IMR-90 (cell line): Measurements from ENCODE around the gene H6PD. TPM values are rescaled to one million over a fixed set of nuclear protein-coding genes. Genes with fewer than 3 reads are reported as not detected.
A peak's percentile ranks its signal among the peaks of the same experiment; 100 is the strongest.

Experiments used
- ATAC-seq: fragments of 200-7000 bp; cut with Tn5 transposase; 2 replicates; pipeline ENCODE4 v1.9.1; 2020; ENCODE audit warnings: low read depth, mild to moderate bottlenecking, moderate library complexity
- BruUV-seq: library from RNA; stranded (reverse); fragments of 400-500 nt; replicated peaks from 2 replicates; lab custom pipeline; 2021; lab: Mats Ljungman, UMichigan
- CTCF ChIA-PET: fragments of 300-600 bp; formaldehyde crosslinking; extraction: SDS; loops from one replicate; lab custom pipeline; 2021; ENCODE audit warnings: antibody characterized with exemption; lab: Yijun Ruan, JAX
- POLR2A ChIA-PET: fragments of 300-600 bp; sonication (Branson Sonifier 250); formaldehyde crosslinking; loops from one replicate; lab custom pipeline; 2022; ENCODE audit warnings: antibody characterized with exemption; ENCODE audit not compliant: unreplicated experiment; lab: Charles Lee
- DNase-seq: peaks from one replicate; pipeline ENCODE4 v3.0.0; 2013
- H2AFZ ChIP-seq: replicated peaks from 2 replicates; pipeline ENCODE3; 2013; ENCODE audit warnings: low read length, mild to moderate bottlenecking; ENCODE audit not compliant: poor library complexity
- H2AK5ac ChIP-seq: 2 replicates; pipeline ENCODE4 v1.6.1; 2013; ENCODE audit warnings: low read depth, low read length, inconsistent platforms
- H2AK9ac ChIP-seq: replicated peaks from 2 replicates; pipeline ENCODE3; 2013; ENCODE audit warnings: mild to moderate bottlenecking, low read depth, low read length, moderate library complexity; ENCODE audit not compliant: poor library complexity
- H2BK120ac ChIP-seq: 2 replicates; pipeline ENCODE4 v1.6.1; 2013; ENCODE audit warnings: low read depth, low read length, inconsistent platforms
- H2BK15ac ChIP-seq: 3 replicates; pipeline ENCODE4 v1.6.1; 2013; ENCODE audit warnings: low read depth, low read length, inconsistent platforms
- H2BK20ac ChIP-seq: 2 replicates; pipeline ENCODE4 v1.6.1; 2013; ENCODE audit warnings: low read depth, mild to moderate bottlenecking, inconsistent platforms, low read length, moderate library complexity
- H2BK5ac ChIP-seq: 2 replicates; pipeline ENCODE4 v1.6.1; 2013; ENCODE audit warnings: mild to moderate bottlenecking, low read depth, low read length, inconsistent platforms; ENCODE audit not compliant: poor library complexity, severe bottlenecking
- H3K14ac ChIP-seq: replicated peaks from 2 replicates; pipeline ENCODE4 v1.6.1; 2013; ENCODE audit warnings: low read depth, low read length, inconsistent platforms
- H3K18ac ChIP-seq: 2 replicates; pipeline ENCODE4 v1.6.1; 2013; ENCODE audit warnings: low read depth, low read length, control low read depth
- H3K23ac ChIP-seq: 2 replicates; pipeline ENCODE4 v1.6.1; 2013; ENCODE audit warnings: low read depth, low read length, inconsistent platforms
- H3K27ac ChIP-seq: 2 replicates; pipeline ENCODE4 v1.5.1; 2013; ENCODE audit warnings: mild to moderate bottlenecking, control low read depth, low read length; ENCODE audit not compliant: insufficient read depth
- H3K27me3 ChIP-seq: 2 replicates; pipeline ENCODE4 v1.6.1; 2013; ENCODE audit warnings: low read length; ENCODE audit not compliant: control insufficient read depth, insufficient read depth
- H3K36me3 ChIP-seq: 2 replicates; pipeline ENCODE4 v1.6.1; 2013; ENCODE audit warnings: low read length, mixed read lengths; ENCODE audit not compliant: control insufficient read depth, insufficient read depth
- H3K4ac ChIP-seq: 2 replicates; pipeline ENCODE4 v1.6.1; 2013; ENCODE audit warnings: low read depth, low read length, inconsistent platforms
- H3K4me1 ChIP-seq: 2 replicates; pipeline ENCODE4 v1.6.1; 2013; ENCODE audit warnings: low read length, mixed read lengths; ENCODE audit not compliant: control insufficient read depth, insufficient read depth
- H3K4me2 ChIP-seq: 2 replicates; pipeline ENCODE4 v1.6.1; 2013; ENCODE audit warnings: low read depth, mild to moderate bottlenecking, control low read depth, low read length, moderate library complexity
- H3K4me3 ChIP-seq: 2 replicates; pipeline ENCODE4 v1.5.1; 2013; ENCODE audit warnings: low read depth, mild to moderate bottlenecking, control low read depth, low read length, moderate library complexity; ENCODE audit not compliant: insufficient read depth
- H3K56ac ChIP-seq: 2 replicates; pipeline ENCODE4 v1.6.1; 2013; ENCODE audit warnings: low read length, inconsistent platforms; ENCODE audit not compliant: insufficient read depth; ENCODE audit errors: extremely low read depth
- H3K79me1 ChIP-seq, 2 experiments: 2 replicates each; pipeline ENCODE4 v1.6.1; 2013; ENCODE audit warnings: low read length in 2 of 2, inconsistent platforms in 1 of 2, low read depth in 1 of 2
- H3K9ac ChIP-seq: 2 replicates; pipeline ENCODE4 v1.6.1; 2013; ENCODE audit warnings: low read depth, low read length, control low read depth
- H3K9me1 ChIP-seq: 2 replicates; pipeline ENCODE4 v1.6.1; 2013; ENCODE audit warnings: low read length, inconsistent platforms; ENCODE audit not compliant: insufficient read depth
- H3K9me3 ChIP-seq: 2 replicates; pipeline ENCODE4 v1.6.1; 2013; ENCODE audit warnings: low read length; ENCODE audit not compliant: control insufficient read depth, insufficient read depth
- H4K20me1 ChIP-seq: 2 replicates; pipeline ENCODE4 v1.6.1; 2013; ENCODE audit warnings: low read length, inconsistent platforms; ENCODE audit not compliant: insufficient read depth
- H4K5ac ChIP-seq: 2 replicates; pipeline ENCODE4 v1.6.1; 2013; ENCODE audit warnings: mild to moderate bottlenecking, low read depth, low read length, control low read depth
- H4K8ac ChIP-seq, 2 experiments: 2 replicates each; pipeline ENCODE4 v1.6.1; 2013; ENCODE audit warnings: low read depth in 2 of 2, low read length in 2 of 2, control low read depth in 1 of 2, inconsistent platforms in 1 of 2
- H4K91ac ChIP-seq: 2 replicates; pipeline ENCODE4 v1.6.1; 2013; ENCODE audit warnings: low read depth, low read length, inconsistent platforms; ENCODE audit not compliant: insufficient read depth
- CEBPB ChIP-seq: IDR thresholded peaks from 2 replicates; pipeline ENCODE4 v1.6.1; 2012; ENCODE audit warnings: low read depth, low read length, improper control_type of control experiment
- RFX5 ChIP-seq: IDR thresholded peaks from 2 replicates; pipeline ENCODE4 v1.8.0; 2012; ENCODE audit warnings: low read depth, mild to moderate bottlenecking, low read length, moderate library complexity
- WGBS, 2 experiments: methylation state at CpG; one replicate each; pipeline versions ENCODE4 v1.1.5 to v1.1.7; 2013; ENCODE audit warnings: missing lambda C conversion rate in 2 of 2; ENCODE audit not compliant: insufficient read length in 1 of 2; ENCODE audit errors: extremely low coverage in 2 of 2; 5-methylcytosine and 5-hydroxymethylcytosine counted together
- dilution Hi-C: fragments of 300-500 bp; cut with HindIII; formaldehyde crosslinking; loops from one replicate; pipeline ENCODE4 v1.14.3; 2018; ENCODE audit warnings: low sequenced_read_pairs; ENCODE audit not compliant: unreplicated experiment
- in situ Hi-C: fragments of 300-500 bp; cut with MboI; formaldehyde crosslinking; loops from 3 replicates; pipeline ENCODE4 v1.14.3; 2019; ENCODE audit warnings: low sequenced_read_pairs, inconsistent platforms, mixed read lengths
- intact Hi-C: fragments of 100-400 bp; cut with micrococcal nuclease; formaldehyde crosslinking; loops from 2 replicates; pipeline ENCODE4 v1.10.0; 2022
- polyA plus RNA-seq, 3 experiments: library from polyadenylated mRNA; depleted of rRNA; stranded (reverse); fragments of >200 nt; gene quantifications; 2 replicates each; pipeline ENCODE4 v1.2.3, GENCODE V29; 2012; ENCODE audit warnings: low replicate concordance in 1 of 3
- total RNA-seq: library from RNA; depleted of rRNA; stranded (reverse); fragments of >200 nt; gene quantifications from 2 replicates; pipeline ENCODE4 v1.2.3, GENCODE V29; 2012

The H6PD gene
- total and polyA plus RNA-seq, 2 of the 4 experiments (the other 2 are of a cell fraction), result 9.3 to 22.1 TPM

GRCh38 chr1:9193233-9193625 is 41.3 kb upstream of the H6PD start:
- Histone ChIP-seq H4K5ac (no peak overlapping the region), H3K4ac (peak overlapping the region; percentile 64; the same call in 1 of the 2 replicates), H2BK20ac (peak overlapping the region; percentile 33; the same call in 1 of the 2 replicates), H3K9me3 (no peaks in the 10 kb centered on the region), H4K91ac (no peak overlapping the region), H3K18ac (no peak overlapping the region; the same call in 1 of the 2 replicates), H3K23ac (no peak overlapping the region), H2AK9ac (no peak overlapping the region), H2BK120ac (peak overlapping the region; percentile 3; the same call in 1 of the 2 replicates), H3K4me1 (peaks cover 20% of the 10 kb centered on the region), H3K56ac (no peak overlapping the region), H3K4me3 (no peak overlapping the region), H4K8ac (peak overlapping the region in 1 of 2 experiments; percentile 46; a peak in 1 of 4 replicates), H3K36me3 (no peaks in the 10 kb centered on the region), H2BK15ac (no peak overlapping the region), H2AFZ (peak overlapping the region; percentile 47), H3K14ac (peak overlapping the region; percentile 40; the same call in 1 of the 2 replicates), H4K20me1 (no peaks in the 10 kb centered on the region), H3K4me2 (peak overlapping the region; percentile 12; the same call in 1 of the 2 replicates), H3K79me1 (peaks cover 0 to 40% of the 10 kb centered on the region in 2 experiments; a peak in 2 of 4 replicates), H3K27ac (no peak overlapping the region), H3K9me1 (peaks cover 9% of the 10 kb centered on the region), H3K27me3 (no peaks in the 10 kb centered on the region), H2BK5ac (no peak overlapping the region), H2AK5ac (no peak overlapping the region; the same call in 1 of the 2 replicates), H3K9ac (no peak overlapping the region)
- intact Hi-C loops, result no loop called here
- DNase-seq, result peak; percentile 58
- peak; percentile 89 for TF ChIP-seq CEBPB
- no peak for TF ChIP-seq RFX5
- WGBS, 2 experiments, result no CpG with 5 or more reads among the region's 5 CpGs
- POLR2A ChIA-PET, result no interaction called here
- dilution Hi-C loops, result no loop called here
- CTCF ChIA-PET, result no interaction called here
- BruUV-seq, result no TSS peak
- peak; percentile 27; the same call in 1 of the 2 replicates for ATAC-seq
- in situ Hi-C loops, result no loop called here
